ENCODE results near the gene RFPL1.
"Not testable (repeated sequence)": the region's sequence is repeated elsewhere in the genome, so short reads cannot be mapped to it uniquely, and the experiment has no call there.

Gene RFPL1

GRCh38 chr22:29438283-29438682 lies at the start of gene RFPL1:
TSS of gene RFPL1 (plus strand) at chr22:29438583.
- not testable (repeated sequence) for DNase-seq

- no peak for DNase-seq
These were observed 49.7 kb upstream of the RFPL1 start for GRCh38 chr22:29388759-29389090.

GRCh38 chr22:29390270-29390669 lies 48.1 kb upstream of the RFPL1 start:
- DNase-seq = no peak

GRCh38 chr22:29391546-29391945 lies 46.8 kb upstream of the RFPL1 start:
- no peak for DNase-seq

GRCh38 chr22:29393019-29393608 lies 45.3 kb upstream of the RFPL1 start:
- DNase-seq = no peak

- DNase-seq = peak; percentile 61
These were observed 43.3 kb upstream of the RFPL1 start for GRCh38 chr22:29394931-29395581.

GRCh38 chr22:29396126-29396525 lies 42.3 kb upstream of the RFPL1 start:
- no peak for DNase-seq

- no peak for DNase-seq
These were observed 40.6 kb upstream of the RFPL1 start for GRCh38 chr22:29397791-29398190.

GRCh38 chr22:29400576-29400975 lies 37.8 kb upstream of the RFPL1 start:
- no peak for DNase-seq

- DNase-seq = not testable (repeated sequence)
These were observed 36.8 kb upstream of the RFPL1 start for GRCh38 chr22:29401538-29401937.

- no peak for DNase-seq
These were observed 29.4 kb upstream of the RFPL1 start for GRCh38 chr22:29408940-29409339.

- not testable (repeated sequence) for DNase-seq
These were observed 26.7 kb upstream of the RFPL1 start for GRCh38 chr22:29411569-29412211.

GRCh38 chr22:29412772-29413171 lies 25.6 kb upstream of the RFPL1 start:
- not testable (repeated sequence) for DNase-seq

- peak; percentile 47 for DNase-seq
These were observed 23.3 kb upstream of the RFPL1 start for GRCh38 chr22:29414951-29415591.

- DNase-seq = not testable (repeated sequence)
These were observed 19.7 kb upstream of the RFPL1 start for GRCh38 chr22:29418704-29419103.

- no peak for DNase-seq
These were observed 11.9 kb upstream of the RFPL1 start for GRCh38 chr22:29426476-29426875.

- no peak for DNase-seq
These were observed 11.1 kb upstream of the RFPL1 start for GRCh38 chr22:29427176-29427760.

- DNase-seq = no peak
These were observed 6.4 kb upstream of the RFPL1 start for GRCh38 chr22:29431986-29432385.

- no peak for DNase-seq
These were observed 4.5 kb upstream of the RFPL1 start for GRCh38 chr22:29433856-29434255.

GRCh38 chr22:29434288-29434687 lies 4.1 kb upstream of the RFPL1 start:
- no peak for DNase-seq

GRCh38 chr22:29435236-29436136 lies 2.9 kb upstream of the RFPL1 start:
- DNase-seq = no peak

- no peak for DNase-seq
These were observed 4.6 kb downstream of the RFPL1 start for GRCh38 chr22:29442976-29443375.

GRCh38 chr22:29443452-29443851 lies 5.1 kb downstream of the RFPL1 start:
- no peak for DNase-seq

Data from activated T-cell treated with anti-CD3 and anti-CD28 coated beads, Interleukin-2, amount 50 U/mL, for 1 hour (primary cell).